ENCODE data around the gene ARHGAP22.

DNA sequence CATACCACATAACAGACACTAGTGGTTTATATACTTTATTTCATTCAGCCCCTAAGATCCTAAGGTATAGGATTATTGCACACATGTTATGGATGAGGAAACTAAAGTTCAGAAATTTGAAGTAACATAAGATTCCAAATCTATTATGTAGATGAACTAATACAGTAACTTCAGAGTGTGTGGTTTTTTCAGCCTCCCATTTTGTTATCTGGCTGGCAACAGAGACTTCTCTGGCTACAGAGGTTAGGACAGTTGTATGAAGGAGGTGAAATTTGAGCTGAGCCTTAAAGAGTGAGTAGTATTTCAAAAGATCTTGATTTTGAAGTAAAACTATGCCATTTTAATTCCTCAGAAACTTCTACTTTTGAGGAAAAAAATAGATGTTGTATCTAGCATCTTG lies 173.0 kb downstream of the ARHGAP22 start:
- TF ChIP-seq, protein P1, sequence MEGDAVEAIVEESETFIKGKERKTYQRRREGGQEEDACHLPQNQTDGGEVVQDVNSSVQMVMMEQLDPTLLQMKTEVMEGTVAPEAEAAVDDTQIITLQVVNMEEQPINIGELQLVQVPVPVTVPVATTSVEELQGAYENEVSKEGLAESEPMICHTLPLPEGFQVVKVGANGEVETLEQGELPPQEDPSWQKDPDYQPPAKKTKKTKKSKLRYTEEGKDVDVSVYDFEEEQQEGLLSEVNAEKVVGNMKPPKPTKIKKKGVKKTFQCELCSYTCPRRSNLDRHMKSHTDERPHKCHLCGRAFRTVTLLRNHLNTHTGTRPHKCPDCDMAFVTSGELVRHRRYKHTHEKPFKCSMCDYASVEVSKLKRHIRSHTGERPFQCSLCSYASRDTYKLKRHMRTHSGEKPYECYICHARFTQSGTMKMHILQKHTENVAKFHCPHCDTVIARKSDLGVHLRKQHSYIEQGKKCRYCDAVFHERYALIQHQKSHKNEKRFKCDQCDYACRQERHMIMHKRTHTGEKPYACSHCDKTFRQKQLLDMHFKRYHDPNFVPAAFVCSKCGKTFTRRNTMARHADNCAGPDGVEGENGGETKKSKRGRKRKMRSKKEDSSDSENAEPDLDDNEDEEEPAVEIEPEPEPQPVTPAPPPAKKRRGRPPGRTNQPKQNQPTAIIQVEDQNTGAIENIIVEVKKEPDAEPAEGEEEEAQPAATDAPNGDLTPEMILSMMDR (IDR thresholded peaks at IDR 0.05): no peak
- TF ChIP-seq EP300 (IDR thresholded peaks at IDR 0.05) (no peak), POLR2A (IDR thresholded peaks at IDR 0.05) (no peak), POLR2AphosphoS5 (IDR thresholded peaks at IDR 0.05) (no peak)

Data from upper lobe of left lung (tissue), 4 donors.